Measurements from ENCODE around the gene GIGYF2.

The GIGYF2 gene

GRCh38 chr2:232884001-232884421 lies 186.9 kb downstream of the GIGYF2 start:
- DNase-seq = no peak

GRCh38 chr2:232884549-232885263 lies 187.6 kb downstream of the GIGYF2 start:
- no peak for DNase-seq

GRCh38 chr2:232885264-232885961 lies 188.3 kb downstream of the GIGYF2 start:
- DNase-seq = no peak

- no peak for DNase-seq
Measured at GRCh38 chr2:232886176-232886575, 189.0 kb downstream of the GIGYF2 start.

GRCh38 chr2:232886632-232887031 lies 189.5 kb downstream of the GIGYF2 start:
- DNase-seq = no peak

GRCh38 chr2:232887171-232887850 lies 190.2 kb downstream of the GIGYF2 start:
- no peak for DNase-seq

GRCh38 chr2:232888099-232888836 lies 191.1 kb downstream of the GIGYF2 start:
- no peak for DNase-seq

GRCh38 chr2:232888839-232889529 lies 191.9 kb downstream of the GIGYF2 start:
- DNase-seq = no peak

GRCh38 chr2:232889876-232890401 lies 192.8 kb downstream of the GIGYF2 start:
- DNase-seq = no peak

- no peak for DNase-seq
Measured at GRCh38 chr2:232890536-232890895, 193.4 kb downstream of the GIGYF2 start.

GRCh38 chr2:232890896-232891601 lies 193.9 kb downstream of the GIGYF2 start:
- DNase-seq = peak; percentile 13

- peak; percentile 29 for DNase-seq
Measured at GRCh38 chr2:232891621-232892071, 194.5 kb downstream of the GIGYF2 start.

- no peak for DNase-seq
Measured at GRCh38 chr2:232892221-232892620, 195.1 kb downstream of the GIGYF2 start.

GRCh38 chr2:232892843-232893242 lies 195.7 kb downstream of the GIGYF2 start:
- DNase-seq = no peak

- DNase-seq = no peak
Measured at GRCh38 chr2:232893834-232894233, 196.7 kb downstream of the GIGYF2 start.

- no peak for DNase-seq
Measured at GRCh38 chr2:232894251-232894650, 197.1 kb downstream of the GIGYF2 start.

- DNase-seq = no peak
Measured at GRCh38 chr2:232894746-232895145, 197.6 kb downstream of the GIGYF2 start.

GRCh38 chr2:232896111-232896510 lies 199.0 kb downstream of the GIGYF2 start:
- DNase-seq = no peak

GRCh38 chr2:232896720-232897597 lies 199.8 kb downstream of the GIGYF2 start:
- no peak for DNase-seq

- no peak for DNase-seq
Measured at GRCh38 chr2:232897598-232898408, 200.7 kb downstream of the GIGYF2 start.
